SHP77 treated with DMSO at 0.1 percent for 48 hours (cell line): ENCODE data around the gene SYCN.

ENCODE experiments used
- DNase-seq: peaks from one replicate; lab custom pipeline; 2025; lab: John Stamatoyannopoulos, UW

Gene SYCN

GRCh38 chr19:39155741-39156140 is 48.3 kb downstream of the SYCN start:
- DNase-seq = no peak

- DNase-seq = no peak
Observed at GRCh38 chr19:39155114-39155700, 48.9 kb downstream of the SYCN start.

GRCh38 chr19:39154629-39155100 is 49.4 kb downstream of the SYCN start:
- no peak for DNase-seq

GRCh38 chr19:39154100-39154628 is 49.9 kb downstream of the SYCN start:
- no peak for DNase-seq
